SH-SY5Y (cell line): ENCODE results near the gene DKK1.

Experiments
- GATA2 ChIP-seq: IDR thresholded peaks from 2 replicates; pipeline ENCODE4 v1.6.1; 2011; ENCODE audit warnings: mild to moderate bottlenecking, low read depth, low read length
- GATA3 ChIP-seq: IDR thresholded peaks from 2 replicates; pipeline ENCODE4 v1.6.1; 2011; ENCODE audit warnings: low read depth, mild to moderate bottlenecking, low read length, moderate library complexity

- TF ChIP-seq GATA2 (no peak), GATA3 (no peak)
Measured at GRCh38 chr10:52343439-52343838, 29.4 kb downstream of the DKK1 start.
